ENCODE measurements around the gene KRCC1.
"Not testable (repeated sequence)": the region's sequence is repeated elsewhere in the genome, so short reads cannot be mapped to it uniquely, and the experiment has no call there.

Gene KRCC1

DNA sequence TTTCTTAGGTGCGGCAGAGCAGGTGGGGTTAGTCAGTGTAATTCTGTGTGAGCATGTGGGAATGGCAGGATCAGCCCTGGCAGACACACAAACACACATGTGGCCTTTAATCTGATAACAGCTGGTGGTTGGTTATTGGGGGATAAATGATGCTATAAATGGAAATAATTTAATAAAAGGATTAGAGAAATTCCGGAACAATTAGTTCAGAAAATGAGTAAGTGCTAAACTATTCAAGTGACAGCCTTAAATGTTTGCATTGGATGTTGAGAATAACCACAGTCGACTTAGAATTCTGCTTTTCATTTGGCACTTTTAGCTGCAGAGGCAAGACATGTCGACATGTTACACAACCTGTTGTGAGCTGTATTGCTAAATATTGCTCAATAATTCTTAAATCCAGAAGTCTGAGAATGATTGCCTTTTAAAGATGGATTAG lies 19.3 kb upstream of the KRCC1 start:
- no peak for DNase-seq (ENCODE audit: low spot score)

DNA sequence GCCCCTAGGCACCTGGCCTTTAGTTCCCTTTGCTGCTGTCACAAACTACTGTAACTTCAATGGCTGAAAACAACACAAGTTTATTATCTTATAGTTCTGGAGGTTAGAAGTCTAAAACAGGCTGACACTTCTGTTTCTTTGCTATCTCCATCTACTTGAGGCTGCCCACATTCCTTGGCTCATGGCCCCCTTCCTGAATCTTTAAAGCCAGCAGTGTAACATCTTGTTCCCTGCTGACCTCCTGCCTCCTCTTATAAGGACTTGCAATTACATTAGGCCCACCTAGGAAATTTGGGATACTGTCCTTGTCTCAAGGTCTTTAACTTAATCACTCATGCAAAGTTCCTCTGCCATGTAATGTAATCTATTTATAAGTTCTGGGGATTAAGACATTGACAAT lies 18.6 kb upstream of the KRCC1 start:
- DNase-seq (ENCODE audit: low spot score) = no peak

DNA sequence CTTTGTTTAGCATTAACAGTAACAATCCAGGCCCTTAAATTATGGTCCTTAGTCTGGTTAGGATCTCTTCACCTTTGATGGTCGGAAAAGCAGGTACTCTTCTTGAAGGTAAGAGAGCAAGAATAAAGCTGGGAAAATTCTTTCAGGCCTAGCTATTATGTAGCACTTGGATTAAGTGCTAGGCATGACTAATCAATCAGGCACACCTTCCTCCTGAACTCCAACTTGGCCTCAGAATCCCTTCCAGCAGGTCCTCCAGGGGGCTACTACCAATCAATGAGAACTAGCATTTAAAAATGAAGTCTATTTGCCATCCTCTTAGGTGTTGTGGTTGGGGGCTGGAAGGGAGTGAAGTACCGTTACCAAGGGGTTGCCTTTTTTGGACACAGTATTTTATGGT lies 15.8 kb upstream of the KRCC1 start:
- no peak for DNase-seq (ENCODE audit: low spot score)

DNA sequence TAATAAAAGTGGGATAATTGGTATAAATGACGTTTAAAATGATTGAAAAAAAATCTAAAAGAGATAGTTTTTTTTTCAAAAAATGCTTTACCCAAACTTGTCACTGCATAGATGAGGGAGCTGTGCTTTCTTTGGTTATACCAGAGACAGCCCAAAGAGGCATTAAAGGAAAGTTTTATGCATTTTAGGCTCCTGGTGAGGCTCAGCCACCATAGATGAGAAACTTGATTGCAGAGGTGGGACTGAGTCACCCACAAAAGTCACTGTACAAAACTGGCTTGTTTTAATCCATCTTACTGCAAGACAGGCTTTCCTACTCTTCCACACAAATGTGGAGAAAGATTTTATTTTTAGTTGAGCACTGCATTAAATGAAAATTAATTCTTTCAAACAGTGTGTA lies 14.5 kb upstream of the KRCC1 start:
- DNase-seq (ENCODE audit: low spot score) = no peak

DNA sequence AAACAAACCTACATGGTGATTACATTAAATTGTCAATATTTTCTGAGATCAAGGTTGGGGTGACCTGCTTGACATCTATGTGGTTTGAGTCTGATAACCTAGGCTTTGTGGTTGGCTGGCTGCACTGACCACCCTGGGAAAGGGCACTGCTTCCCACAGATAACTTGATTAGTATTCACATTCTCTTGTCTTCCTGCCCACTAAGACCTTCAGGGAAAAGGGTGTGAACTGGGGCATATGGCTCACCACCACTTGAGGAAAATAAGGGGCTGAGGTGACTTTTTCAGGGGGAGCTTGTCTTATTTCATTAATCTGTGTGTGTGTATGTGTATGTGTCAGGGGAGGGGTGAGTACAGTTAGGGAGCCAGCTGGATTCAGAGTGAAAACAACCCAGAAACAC lies 13.5 kb upstream of the KRCC1 start:
- no peak for DNase-seq (ENCODE audit: low spot score)

DNA sequence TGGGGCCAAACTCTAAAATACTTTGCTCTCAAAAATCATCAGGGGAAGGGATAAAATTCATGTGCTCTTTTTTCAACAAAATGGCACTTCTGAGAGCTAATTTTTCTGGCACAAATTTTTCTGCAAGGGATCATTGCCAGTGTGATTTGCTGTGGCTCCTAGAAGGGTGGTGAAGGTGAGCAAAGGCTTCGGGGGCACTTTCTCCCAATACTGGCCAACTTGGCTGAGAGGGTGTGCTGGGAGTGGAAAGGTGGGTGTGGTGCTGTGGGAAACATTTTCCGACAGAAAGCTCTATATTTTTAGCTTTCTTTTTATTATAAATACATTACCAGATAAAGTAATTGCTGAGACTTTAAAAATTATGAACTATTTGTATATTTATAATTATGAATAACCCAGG lies 12.5 kb upstream of the KRCC1 start:
- no peak for DNase-seq (ENCODE audit: low spot score)

DNA sequence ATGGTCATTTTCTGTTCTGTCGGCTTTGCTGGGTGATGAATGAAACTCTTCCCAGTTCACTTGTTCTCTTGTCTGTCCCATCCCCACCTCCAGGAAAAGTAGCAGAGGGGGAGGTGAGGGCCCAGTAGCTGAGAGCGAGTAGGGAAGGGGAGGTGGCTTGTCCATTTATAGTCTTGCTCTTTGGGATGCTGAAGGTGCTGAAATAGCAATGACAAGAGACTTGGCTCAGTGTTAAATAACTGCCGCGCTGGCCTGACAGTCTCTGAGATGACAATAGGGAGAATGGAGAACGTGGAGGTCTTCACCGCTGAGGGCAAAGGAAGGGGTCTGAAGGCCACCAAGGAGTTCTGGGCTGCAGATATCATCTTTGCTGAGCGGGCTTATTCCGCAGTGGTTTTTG lies 12.0 kb upstream of the KRCC1 start, which contains the start of gene SMYD1:
Gene SMYD1, plus strand, starts transcription at position 228 of the 400 bp plus-strand sequence. Its CDS starts 40 bp downstream, at position 268.
- no peak for DNase-seq (ENCODE audit: low spot score)

DNA sequence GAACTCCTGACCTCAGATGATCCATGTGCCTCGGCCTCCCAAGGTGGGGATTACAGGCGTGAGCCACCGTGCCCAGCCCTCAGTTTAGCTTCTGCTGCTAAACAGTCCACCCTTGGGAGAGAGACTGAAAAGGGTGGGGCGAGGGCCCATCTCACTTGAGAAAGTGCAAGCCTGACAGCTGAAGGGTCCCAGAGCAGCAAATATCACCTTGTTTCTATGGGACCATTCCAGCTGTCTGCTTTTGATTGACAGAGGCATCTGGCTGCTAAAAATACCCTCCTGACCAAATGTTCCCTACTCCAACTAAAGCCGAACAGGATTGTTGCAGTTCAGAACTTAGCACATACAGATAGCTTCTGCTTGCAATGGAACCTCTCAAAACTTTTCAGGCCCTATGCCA lies 11.6 kb upstream of the KRCC1 start:
- no peak for DNase-seq (ENCODE audit: low spot score)

DNA sequence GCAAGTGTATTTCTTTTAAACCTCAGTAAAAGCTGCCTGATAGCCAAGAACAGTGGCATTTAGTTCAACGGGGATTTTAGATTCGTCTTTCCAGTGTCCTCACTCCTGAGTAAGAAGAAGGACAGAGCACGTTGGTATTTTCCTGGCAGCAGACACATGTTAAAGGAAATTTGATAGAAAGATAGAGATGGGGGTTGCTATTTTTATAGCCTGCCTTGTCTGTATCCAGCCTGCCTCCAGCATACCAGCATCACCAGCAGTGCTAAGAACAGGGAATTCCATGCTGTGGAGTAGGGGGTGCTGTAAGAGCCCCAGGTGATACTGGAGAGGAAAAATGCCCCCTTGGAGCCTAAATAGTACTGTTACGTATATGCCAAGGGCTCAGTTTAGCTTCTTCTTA lies 11.0 kb upstream of the KRCC1 start:
- DNase-seq (ENCODE audit: low spot score) = no peak

DNA sequence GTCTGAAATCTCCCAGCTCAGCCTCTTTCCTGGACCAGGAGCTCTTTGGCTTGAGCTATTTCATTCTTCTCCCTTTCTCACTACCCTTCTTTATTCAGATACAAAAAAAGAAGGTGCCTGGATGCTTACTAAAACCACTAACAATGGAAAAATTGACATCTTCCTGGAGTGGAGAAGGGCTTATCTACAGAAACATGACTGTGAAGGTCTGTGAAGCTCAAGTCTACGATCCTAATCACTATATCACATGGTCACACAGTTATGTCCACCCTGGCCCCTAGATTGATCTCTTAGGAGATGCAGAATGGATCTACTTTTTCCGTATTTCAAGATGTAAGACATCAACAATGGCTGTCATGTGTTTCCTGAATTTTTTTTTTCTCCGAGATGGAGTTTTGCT lies 5.7 kb upstream of the KRCC1 start:
- DNase-seq (ENCODE audit: low spot score) = no peak

DNA sequence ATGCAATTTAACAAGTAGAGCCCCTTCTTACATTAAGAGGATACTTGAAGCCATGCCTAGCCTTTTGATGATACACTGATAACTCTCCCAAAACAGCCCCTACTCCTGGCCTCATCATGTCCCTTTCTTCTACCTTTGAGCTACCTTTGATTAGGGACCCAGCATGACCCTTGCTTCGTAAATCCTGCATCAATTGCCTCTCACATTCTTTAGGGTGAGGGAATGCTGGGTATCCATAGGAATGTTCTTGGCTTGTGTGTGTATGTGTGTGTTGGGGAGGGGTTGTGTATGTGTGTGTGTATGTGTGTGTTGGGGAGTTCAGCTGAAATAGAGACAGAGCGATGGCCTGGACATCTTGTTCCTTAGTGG lies 5.3 kb upstream of the KRCC1 start:
- no peak for DNase-seq (ENCODE audit: low spot score)

DNA sequence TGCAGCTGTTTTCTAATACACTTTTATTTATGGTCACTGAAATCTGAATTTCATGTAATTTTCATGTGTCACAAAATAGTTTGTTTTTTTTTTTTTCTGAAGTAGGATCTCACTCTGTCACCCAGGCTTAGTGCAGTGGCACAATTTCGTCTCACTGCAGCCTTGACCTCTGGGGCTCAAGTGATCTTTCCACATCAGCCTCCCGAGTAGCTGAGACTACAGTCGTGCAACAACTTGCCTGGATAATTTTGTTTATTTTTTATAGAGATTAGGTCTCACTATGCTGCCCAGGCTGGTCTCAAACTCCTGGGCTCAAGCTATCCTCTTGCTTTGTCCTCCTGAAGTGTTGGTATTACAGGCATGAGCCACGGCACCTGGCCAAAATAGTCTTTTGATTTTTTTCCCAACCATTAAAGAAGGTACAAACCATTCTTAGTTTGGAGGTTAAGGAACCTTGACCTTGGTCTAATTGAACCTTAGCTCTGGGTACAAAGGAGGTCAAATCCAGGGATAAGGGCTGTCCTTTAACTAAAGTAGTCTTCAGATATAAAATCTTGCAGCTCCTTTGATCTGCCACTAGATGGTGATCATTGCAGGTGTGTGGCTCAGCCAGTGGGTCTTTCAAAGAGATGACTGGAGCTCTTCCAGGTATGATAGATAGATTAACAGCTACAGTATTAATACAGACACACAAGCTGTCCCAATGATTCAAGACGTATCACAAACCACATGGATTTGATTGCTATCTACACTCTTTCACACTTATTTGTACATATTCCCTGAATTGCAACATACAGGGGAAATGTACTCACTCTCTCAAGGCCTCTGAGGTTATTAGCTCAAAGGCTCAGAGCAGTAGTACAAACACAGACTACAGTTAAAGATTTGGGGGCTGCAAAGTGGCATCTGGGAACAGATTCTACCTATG lies 4.7 kb upstream of the KRCC1 start:
- DNase-seq (ENCODE audit: low spot score) = peak; percentile 60

DNA sequence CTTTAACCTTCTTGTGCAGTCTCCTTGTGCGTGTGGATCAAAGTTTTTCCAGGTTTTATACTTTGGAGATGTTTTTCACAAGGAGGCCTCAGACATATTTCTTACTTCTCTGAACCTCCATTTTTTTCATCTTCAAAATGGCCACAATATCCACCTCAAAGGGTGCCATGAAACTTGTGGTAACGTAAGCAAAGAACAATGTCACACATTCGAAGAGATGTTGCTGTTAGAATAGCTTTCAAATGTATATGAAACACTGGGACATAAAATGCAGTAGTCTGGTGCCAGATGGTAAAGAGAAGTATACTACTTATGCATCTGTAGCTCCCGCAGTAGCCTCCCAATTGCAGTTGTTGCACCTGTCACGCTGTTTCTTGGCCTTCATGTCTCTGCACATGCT lies 2.6 kb upstream of the KRCC1 start:
- no peak for DNase-seq (ENCODE audit: low spot score)

DNA sequence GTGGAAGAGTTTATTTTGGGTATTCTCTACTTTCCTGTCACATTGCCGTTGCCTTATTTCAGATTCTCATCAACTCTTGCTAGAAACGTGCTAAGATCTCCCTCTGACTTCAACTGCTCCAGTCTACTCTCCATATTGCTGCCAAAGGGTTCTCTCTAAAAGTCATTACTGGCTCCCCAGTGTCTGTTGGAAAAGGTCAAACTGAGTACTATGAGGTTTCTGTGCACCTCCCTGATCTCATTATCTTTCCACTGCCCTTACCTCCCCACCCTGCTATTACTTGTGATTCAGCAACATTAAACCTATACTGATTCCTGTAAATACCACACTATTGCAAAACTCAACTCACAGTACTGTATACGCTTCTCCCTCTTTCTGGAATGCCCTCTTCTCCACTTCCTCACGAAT lies 1.9 kb upstream of the KRCC1 start:
- no peak for DNase-seq (ENCODE audit: low spot score)

DNA sequence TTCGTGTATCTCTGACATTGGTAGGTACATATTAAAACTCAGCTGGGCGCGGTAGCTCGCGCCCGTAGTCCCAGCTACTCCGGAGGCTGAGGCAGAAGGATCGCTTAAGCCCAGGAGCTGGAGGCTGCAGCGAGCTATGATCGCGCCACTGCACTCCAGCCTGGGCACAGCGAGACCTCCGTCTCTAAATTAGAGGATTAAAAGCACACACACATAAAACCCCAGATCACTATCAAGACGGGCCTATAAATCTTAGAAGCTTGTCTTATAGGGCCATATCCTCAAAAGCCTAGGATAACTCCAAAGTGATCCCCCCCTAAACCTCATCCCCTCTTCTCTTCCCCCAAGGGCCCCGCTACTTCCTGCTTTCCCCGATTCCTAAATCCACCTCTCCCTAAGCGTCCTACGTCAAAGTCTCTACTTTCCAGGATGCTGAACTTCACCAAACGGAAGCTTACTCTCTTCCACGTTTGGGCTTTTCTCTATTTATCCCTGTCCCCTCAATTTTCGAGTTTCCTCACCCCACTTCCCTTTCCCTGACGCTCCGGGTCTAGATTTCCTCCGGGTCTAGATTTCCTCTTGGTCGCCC lies 707 bp downstream of the KRCC1 start:
- peak; percentile 6 for DNase-seq (ENCODE audit: low spot score)

DNA sequence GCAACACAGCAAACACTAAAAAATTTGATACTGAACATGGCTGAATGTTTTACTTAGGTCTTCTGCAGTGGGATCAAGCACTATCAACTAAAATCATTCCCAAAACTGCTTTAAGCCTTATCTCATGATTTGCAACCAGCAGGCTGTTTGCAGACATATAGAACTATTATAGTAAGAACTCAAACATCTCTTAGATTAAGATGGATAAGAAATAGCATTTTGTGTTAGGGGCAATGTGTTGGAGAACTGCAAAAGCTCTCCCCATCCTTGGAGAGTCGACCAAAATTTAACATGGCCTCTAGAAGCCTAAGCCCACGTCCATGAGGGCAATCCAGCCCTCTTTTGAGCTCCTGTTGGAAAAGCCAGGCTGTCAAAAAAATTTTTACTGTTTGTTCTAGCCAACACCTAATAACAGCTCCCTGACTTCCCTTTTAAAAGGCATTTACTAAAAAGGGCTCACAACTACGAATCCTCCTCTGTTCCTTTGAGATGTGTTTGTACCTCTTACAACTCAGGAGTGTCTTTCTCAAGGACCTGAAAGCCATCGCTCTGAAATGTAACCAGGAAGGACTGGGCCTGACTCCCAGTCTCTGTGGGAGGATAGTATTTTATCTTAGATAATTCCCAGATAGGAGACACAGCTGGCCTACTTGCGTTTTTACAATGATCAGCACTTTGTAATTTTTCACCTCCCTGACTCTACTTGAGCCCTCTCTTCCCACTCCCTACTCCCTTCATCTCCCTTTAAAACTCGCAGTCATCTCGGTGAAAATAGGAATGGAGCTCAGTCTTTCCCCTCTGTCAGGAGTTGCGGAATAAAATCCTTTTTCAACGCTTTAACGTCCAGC lies 1.4 kb downstream of the KRCC1 start:
- DNase-seq (ENCODE audit: low spot score) = no peak

DNA sequence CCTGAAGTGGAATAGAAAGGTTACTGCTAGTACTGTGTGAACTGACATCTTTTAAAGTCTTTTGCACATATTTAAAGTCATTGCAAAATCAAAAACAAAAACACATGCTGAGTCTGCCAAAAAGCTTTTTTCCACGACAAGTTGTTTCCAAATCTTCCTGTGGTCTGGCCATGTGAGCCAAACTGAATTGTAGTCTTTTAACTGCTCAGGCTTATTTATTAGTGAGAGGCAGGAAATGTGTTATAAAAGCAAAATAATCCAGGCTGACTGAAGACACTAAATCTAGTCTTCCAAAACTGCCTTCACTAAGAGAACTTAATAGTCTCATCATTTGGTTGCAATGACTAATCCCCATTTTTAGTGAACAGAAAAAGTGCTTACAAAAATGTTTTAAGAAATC lies 2.3 kb downstream of the KRCC1 start:
- DNase-seq (ENCODE audit: low spot score) = no peak

DNA sequence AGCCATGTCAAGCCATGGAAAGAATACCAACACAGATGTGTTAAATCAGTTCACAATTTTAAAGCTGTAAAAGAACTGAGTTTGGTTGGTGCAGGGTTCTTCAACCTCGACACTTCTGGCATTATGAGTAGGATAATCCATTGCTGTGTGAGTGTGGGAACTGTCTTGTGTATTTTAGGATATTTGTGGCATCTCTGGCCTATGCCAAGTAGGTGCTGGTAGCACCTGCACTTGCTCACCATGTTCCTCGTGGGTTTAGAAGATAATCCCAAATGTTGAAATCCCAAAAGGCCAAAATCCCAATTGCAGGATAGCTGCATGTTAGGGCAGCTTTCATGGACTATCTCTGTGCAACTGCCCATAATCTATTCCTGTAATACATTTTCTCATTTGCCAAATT lies 3.8 kb downstream of the KRCC1 start:
- DNase-seq (ENCODE audit: low spot score) = no peak

DNA sequence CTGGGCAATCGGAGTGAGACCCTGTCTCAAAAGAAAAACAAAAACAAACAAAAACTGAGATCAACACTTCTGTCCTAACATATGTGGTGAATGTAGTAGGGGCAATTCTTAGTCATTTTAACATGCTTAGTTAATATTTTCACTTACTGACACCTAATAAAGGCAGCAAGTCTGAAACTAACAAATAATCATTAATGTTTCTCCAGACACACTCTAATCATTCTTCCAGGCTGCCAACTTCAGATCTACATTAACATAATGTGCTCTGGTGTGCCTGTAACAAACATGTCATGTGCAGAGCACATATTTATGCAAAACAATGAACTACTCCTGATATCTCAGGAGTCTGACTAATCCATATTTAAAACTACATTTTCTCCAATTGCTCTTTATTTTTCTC lies 6.0 kb downstream of the KRCC1 start:
- DNase-seq (ENCODE audit: low spot score) = no peak

DNA sequence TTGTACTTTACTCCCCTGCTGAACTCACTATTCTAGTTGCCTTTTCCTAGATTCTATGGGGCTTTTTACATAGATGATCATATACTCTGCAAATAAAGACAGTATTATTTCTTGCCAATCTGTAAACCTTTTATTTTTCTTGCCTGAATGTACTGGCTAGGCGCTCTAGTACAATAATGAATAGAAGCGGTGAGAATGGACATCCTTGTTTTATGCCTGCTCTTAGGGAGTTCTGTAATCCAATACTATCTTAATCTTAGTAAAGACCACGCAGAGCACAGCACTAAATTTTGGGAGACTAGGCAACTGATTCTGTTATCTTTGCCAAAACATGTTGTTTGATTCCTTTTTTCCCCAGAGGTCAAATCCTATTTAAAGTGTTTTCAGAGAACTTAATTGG lies 7.0 kb downstream of the KRCC1 start:
- no peak for DNase-seq (ENCODE audit: low spot score)

DNA sequence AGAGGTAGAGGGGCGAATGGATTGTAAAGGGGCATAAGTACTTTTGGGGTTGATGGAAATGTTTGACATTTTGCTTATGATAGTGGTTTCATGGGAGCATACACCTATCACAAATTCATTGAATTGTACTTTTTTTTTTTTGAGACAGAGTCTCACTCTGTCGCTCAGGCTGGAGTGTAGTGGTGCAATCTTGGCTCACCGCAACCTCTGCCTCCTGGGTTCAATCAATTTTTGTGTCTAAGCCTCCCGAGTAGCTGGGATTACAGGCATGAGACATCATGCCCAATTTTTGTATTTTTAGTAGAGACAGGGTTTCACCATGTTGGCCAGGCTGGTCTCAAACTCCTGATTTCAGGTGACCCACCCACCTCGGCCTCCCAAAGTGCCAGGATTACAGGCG lies 10.0 kb downstream of the KRCC1 start:
- DNase-seq (ENCODE audit: low spot score) = not testable (repeated sequence)

DNA sequence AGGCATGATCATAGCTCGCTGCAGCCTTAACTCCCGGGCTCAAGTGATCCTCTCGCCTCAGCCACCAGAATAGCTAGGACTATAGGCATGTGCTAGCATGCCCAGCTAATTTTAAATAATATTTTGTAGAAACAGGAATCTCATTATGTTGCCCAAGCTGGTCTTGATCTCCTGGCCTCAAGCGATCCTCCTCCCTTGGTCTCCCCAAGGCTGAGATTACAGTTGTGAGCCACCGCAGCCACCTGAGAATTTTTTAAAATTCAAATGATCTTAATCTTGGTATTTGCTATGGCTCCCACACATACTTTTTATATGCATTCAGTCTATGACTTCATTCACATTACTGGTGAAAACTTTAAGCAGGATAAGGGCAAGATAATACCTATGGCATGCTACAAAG lies 13.1 kb downstream of the KRCC1 start:
- DNase-seq (ENCODE audit: low spot score) = no peak
